ENCODE measurements around the gene ADISSP.

Gene ADISSP

GRCh38 chr20:3749087-3749688 lies 18.4 kb downstream of the ADISSP start:
- Histone ChIP-seq H3K9ac (ENCODE audit: low read length) (no peak overlapping the region), H3K27me3 (ENCODE audit: control insufficient read depth, insufficient read depth, low read length) (peaks cover 63% of the 10 kb centered on the region), H3K36me3 (ENCODE audit: control insufficient read depth, low read depth, low read length) (no peaks in the 10 kb centered on the region), H3K4me3 (ENCODE audit: low read length) (peak overlapping the region; percentile 49), H3K4me1 (ENCODE audit: control insufficient read depth, low read depth, low read length) (peaks cover 8% of the 10 kb centered on the region), H3K27ac (ENCODE audit: low read length) (no peak overlapping the region), H3K9me3 (ENCODE audit: control insufficient read depth, low read depth, low read length) (no peaks in the 10 kb centered on the region)

DNA sequence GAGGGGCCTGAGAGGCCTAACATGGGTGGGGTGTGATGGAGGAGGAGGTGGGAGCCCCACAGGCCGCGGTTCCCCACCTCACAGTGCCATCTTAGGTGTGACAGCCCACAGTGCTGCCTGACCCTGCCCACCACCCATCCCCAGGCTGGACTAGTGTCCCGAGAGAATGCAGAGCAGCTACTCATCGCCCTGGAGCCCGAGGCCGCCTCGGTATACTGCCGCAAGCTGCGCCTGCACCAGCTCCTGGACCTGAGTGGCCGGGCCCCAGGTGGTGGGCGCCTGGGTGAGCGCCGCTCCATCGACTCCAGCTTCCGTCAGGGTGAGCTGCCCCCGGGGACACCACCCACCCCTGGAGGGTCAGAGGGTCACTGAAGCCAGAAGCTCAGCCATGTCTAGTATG lies 19.5 kb downstream of the ADISSP start:
- no peaks in the 10 kb centered on the region for H3K36me3 ChIP-seq (ENCODE audit: control insufficient read depth, low read depth, low read length)
- H3K4me3 ChIP-seq (ENCODE audit: low read length): no peak overlapping the region
- no peaks in the 10 kb centered on the region for H3K9me3 ChIP-seq (ENCODE audit: control insufficient read depth, low read depth, low read length)
- peaks cover 8% of the 10 kb centered on the region for H3K4me1 ChIP-seq (ENCODE audit: control insufficient read depth, low read depth, low read length)
- peaks cover 63% of the 10 kb centered on the region for H3K27me3 ChIP-seq (ENCODE audit: control insufficient read depth, insufficient read depth, low read length)
- H3K27ac ChIP-seq (ENCODE audit: low read length): no peak overlapping the region
- H3K9ac ChIP-seq (ENCODE audit: low read length): no peak overlapping the region

DNA sequence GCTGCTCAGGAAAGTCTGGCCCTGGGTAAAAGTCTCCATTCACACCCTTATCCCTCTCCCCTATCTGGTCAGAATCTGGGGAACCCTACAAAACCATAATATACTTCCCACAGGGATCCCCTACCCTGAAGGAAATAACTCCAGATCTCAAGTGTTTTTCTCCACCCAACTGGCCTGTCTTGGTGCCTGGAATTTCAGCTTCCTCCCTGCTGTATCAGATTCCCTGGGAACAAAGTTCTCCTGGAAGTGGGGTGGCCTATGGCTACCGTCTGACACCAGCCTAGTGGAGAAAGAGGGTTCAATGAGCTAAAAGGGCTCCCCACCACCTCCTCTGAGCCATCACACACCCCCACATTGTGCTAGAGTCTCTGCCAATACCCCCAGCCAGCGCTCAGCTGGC lies 20.1 kb downstream of the ADISSP start:
- Histone ChIP-seq H3K4me3 (ENCODE audit: low read length) (no peak overlapping the region), H3K27ac (ENCODE audit: low read length) (no peak overlapping the region), H3K27me3 (ENCODE audit: control insufficient read depth, insufficient read depth, low read length) (peaks cover 58% of the 10 kb centered on the region), H3K36me3 (ENCODE audit: control insufficient read depth, low read depth, low read length) (no peaks in the 10 kb centered on the region), H3K4me1 (ENCODE audit: control insufficient read depth, low read depth, low read length) (peaks cover 3% of the 10 kb centered on the region), H3K9me3 (ENCODE audit: control insufficient read depth, low read depth, low read length) (no peaks in the 10 kb centered on the region), H3K9ac (ENCODE audit: low read length) (no peak overlapping the region)

GRCh38 chr20:3745686-3746173 lies 21.8 kb downstream of the ADISSP start:
- Histone ChIP-seq H3K4me1 (ENCODE audit: control insufficient read depth, low read depth, low read length) (peaks cover 6% of the 10 kb centered on the region), H3K36me3 (ENCODE audit: control insufficient read depth, low read depth, low read length) (no peaks in the 10 kb centered on the region), H3K27ac (ENCODE audit: low read length) (no peak overlapping the region), H3K9ac (ENCODE audit: low read length) (no peak overlapping the region), H3K9me3 (ENCODE audit: control insufficient read depth, low read depth, low read length) (no peaks in the 10 kb centered on the region), H3K27me3 (ENCODE audit: control insufficient read depth, insufficient read depth, low read length) (peaks cover 41% of the 10 kb centered on the region), H3K4me3 (ENCODE audit: low read length) (peak overlapping the region; percentile 63)

- H3K4me3 ChIP-seq (ENCODE audit: low read length): peak overlapping the region; percentile 63
- peaks cover 35% of the 10 kb centered on the region for H3K27me3 ChIP-seq (ENCODE audit: control insufficient read depth, insufficient read depth, low read length)
- peaks cover 6% of the 10 kb centered on the region for H3K4me1 ChIP-seq (ENCODE audit: control insufficient read depth, low read depth, low read length)
- no peaks in the 10 kb centered on the region for H3K9me3 ChIP-seq (ENCODE audit: control insufficient read depth, low read depth, low read length)
- no peak overlapping the region for H3K27ac ChIP-seq (ENCODE audit: low read length)
- H3K9ac ChIP-seq (ENCODE audit: low read length): no peak overlapping the region
- H3K36me3 ChIP-seq (ENCODE audit: control insufficient read depth, low read depth, low read length): no peaks in the 10 kb centered on the region
Measured at GRCh38 chr20:3744806-3745685, 22.5 kb downstream of the ADISSP start.

GRCh38 chr20:3744037-3744436 lies 23.5 kb downstream of the ADISSP start:
- peaks cover 25% of the 10 kb centered on the region for H3K27me3 ChIP-seq (ENCODE audit: control insufficient read depth, insufficient read depth, low read length)
- H3K27ac ChIP-seq (ENCODE audit: low read length): no peak overlapping the region
- H3K9ac ChIP-seq (ENCODE audit: low read length): no peak overlapping the region
- no peak overlapping the region for H3K4me3 ChIP-seq (ENCODE audit: low read length)
- H3K4me1 ChIP-seq (ENCODE audit: control insufficient read depth, low read depth, low read length): peaks cover 13% of the 10 kb centered on the region
- no peaks in the 10 kb centered on the region for H3K36me3 ChIP-seq (ENCODE audit: control insufficient read depth, low read depth, low read length)
- H3K9me3 ChIP-seq (ENCODE audit: control insufficient read depth, low read depth, low read length): no peaks in the 10 kb centered on the region

DNA sequence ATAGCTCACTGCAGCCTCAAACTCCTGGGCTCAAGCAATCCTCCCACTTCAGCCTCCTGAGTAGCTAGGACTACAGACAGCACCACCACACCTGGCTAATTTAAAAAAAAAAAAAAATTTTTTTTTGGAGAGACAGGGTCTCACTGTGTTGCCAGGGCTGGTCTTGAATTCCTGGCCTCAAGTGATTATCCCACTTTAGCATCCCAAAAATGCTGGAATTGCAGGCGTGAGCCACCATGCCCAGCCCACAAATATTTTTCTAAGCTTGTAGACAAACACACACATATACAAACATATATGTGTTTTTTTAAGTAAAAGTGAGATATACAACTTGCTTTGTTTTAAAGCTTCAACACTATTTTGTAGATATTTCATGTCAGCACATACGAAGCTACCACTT lies 24.3 kb downstream of the ADISSP start:
- no peak overlapping the region for H3K4me3 ChIP-seq (ENCODE audit: low read length)
- H3K4me1 ChIP-seq (ENCODE audit: control insufficient read depth, low read depth, low read length): peaks cover 13% of the 10 kb centered on the region
- no peaks in the 10 kb centered on the region for H3K36me3 ChIP-seq (ENCODE audit: control insufficient read depth, low read depth, low read length)
- H3K27me3 ChIP-seq (ENCODE audit: control insufficient read depth, insufficient read depth, low read length): peaks cover 18% of the 10 kb centered on the region
- no peak overlapping the region for H3K27ac ChIP-seq (ENCODE audit: low read length)
- no peaks in the 10 kb centered on the region for H3K9me3 ChIP-seq (ENCODE audit: control insufficient read depth, low read depth, low read length)
- H3K9ac ChIP-seq (ENCODE audit: low read length): no peak overlapping the region

- Histone ChIP-seq H3K27me3 (ENCODE audit: control insufficient read depth, insufficient read depth, low read length) (peaks cover 8% of the 10 kb centered on the region), H3K9me3 (ENCODE audit: control insufficient read depth, low read depth, low read length) (no peaks in the 10 kb centered on the region), H3K4me3 (ENCODE audit: low read length) (no peak overlapping the region), H3K36me3 (ENCODE audit: control insufficient read depth, low read depth, low read length) (no peaks in the 10 kb centered on the region), H3K9ac (ENCODE audit: low read length) (no peak overlapping the region), H3K4me1 (ENCODE audit: control insufficient read depth, low read depth, low read length) (peaks cover 13% of the 10 kb centered on the region), H3K27ac (ENCODE audit: low read length) (no peak overlapping the region)
Measured at GRCh38 chr20:3741836-3742458, 25.6 kb downstream of the ADISSP start.

DNA sequence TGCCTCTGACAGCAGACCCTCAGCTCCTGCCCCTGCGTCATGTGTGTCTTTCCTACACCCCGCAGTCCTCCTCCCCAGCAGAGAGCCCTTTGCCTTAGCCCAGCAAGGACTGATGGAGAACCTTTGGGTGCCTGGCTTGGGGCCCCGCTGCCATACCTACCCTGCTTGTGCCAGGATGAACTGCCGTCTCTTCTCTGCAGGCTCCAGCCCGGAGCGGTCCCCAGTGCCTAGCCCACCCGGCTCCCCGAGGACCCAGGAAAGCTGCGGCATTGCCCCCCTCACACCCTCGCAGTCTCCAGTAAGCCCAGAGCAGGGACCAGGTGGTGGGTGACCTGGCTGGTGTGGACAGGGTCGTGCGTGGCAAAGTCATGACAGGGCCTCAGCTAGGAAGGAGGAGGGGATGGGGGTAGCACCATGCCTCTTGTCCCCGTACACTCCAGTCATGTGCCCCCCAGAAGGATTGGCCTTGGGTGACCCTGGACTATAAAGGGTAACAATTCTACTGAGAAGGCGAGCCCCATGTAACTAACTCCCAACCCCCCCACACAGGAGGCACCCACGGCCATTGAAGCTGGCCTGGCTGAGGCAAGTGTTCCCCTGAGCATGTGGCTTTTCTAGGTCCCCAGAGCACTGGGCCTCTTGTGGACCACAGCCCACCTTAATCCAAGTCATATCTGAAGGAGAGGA lies 26.8 kb downstream of the ADISSP start:
- H3K9ac ChIP-seq (ENCODE audit: low read length): no peak overlapping the region
- H3K27ac ChIP-seq (ENCODE audit: low read length): no peak overlapping the region

DNA sequence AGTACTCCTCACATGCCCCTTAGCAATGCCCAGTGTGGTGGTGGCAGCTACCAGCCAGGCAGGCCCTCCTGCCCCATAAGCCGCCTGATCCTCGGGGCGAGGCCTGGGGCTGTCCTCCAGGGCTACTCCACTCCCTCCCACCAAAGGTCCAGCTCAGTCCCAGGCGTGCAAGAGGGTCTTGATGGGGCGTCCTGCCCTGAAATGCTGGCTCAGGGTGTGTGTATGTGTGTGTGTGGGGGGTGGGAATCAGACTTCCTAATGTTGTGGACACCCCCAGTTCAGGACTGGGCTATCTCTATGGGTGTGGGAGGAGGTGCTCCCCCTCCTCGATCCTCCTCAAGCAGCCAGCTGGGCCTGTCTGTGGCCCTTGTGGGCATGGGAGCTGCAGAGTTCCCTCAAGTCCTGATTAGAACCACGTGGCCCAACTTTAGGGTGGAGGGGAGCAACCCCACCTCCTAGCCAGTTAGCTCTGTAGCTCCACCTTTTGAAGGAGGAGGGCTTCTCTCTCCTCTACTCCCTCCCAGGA lies 27.6 kb downstream of the ADISSP start:
- H3K4me3 ChIP-seq (ENCODE audit: low read length): no peak overlapping the region
- peaks cover 13% of the 10 kb centered on the region for H3K4me1 ChIP-seq (ENCODE audit: control insufficient read depth, low read depth, low read length)
- H3K9me3 ChIP-seq (ENCODE audit: control insufficient read depth, low read depth, low read length): no peaks in the 10 kb centered on the region
- H3K27me3 ChIP-seq (ENCODE audit: control insufficient read depth, insufficient read depth, low read length): no peaks in the 10 kb centered on the region
- no peak overlapping the region for H3K27ac ChIP-seq (ENCODE audit: low read length)
- H3K9ac ChIP-seq (ENCODE audit: low read length): no peak overlapping the region
- no peaks in the 10 kb centered on the region for H3K36me3 ChIP-seq (ENCODE audit: control insufficient read depth, low read depth, low read length)

More for the DNA sequence above, 26.8 kb downstream of the ADISSP start:
- Histone ChIP-seq H3K4me1 (ENCODE audit: control insufficient read depth, low read depth, low read length) (peaks cover 13% of the 10 kb centered on the region), H3K27me3 (ENCODE audit: control insufficient read depth, insufficient read depth, low read length) (peaks cover 5% of the 10 kb centered on the region), H3K9me3 (ENCODE audit: control insufficient read depth, low read depth, low read length) (no peaks in the 10 kb centered on the region), H3K4me3 (ENCODE audit: low read length) (no peak overlapping the region), H3K36me3 (ENCODE audit: control insufficient read depth, low read depth, low read length) (no peaks in the 10 kb centered on the region)

Data from iPS-18a (cell line).